Tibial nerve (tissue), 4 donors: ENCODE data around the gene FLNA. TPM values are rescaled to one million over a fixed set of nuclear protein-coding genes. Genes with fewer than 3 reads are reported as not detected.

Experiments used
- DNase-seq, 2 donors: peaks; one replicate each; pipeline ENCODE4 v3.0.0-alpha.2; 2019; ENCODE audit warnings: low spot score in 2 of 2
- H3K27ac ChIP-seq, 4 donors: fragments of 200-600 bp; sonication (generic) in 3 of 4; one replicate each; pipeline ENCODE4 v1.5.1; 2017 to 2019; ENCODE audit warnings: mild to moderate bottlenecking in 1 of 4
- H3K27me3 ChIP-seq, 2 donors: fragments of 200-600 bp; sonication (generic) in 1 of 2; one replicate each; pipeline versions ENCODE4 v1.5.1 to v1.6.0; 2017 to 2019
- H3K36me3 ChIP-seq, 3 donors: fragments of 200-600 bp; sonication (generic); one replicate each; pipeline ENCODE4 v1.5.1; 2018 to 2019
- H3K4me1 ChIP-seq, 4 donors: fragments of 200-600 bp; sonication (generic) in 3 of 4; one replicate each; pipeline ENCODE4 v1.5.1; 2017 to 2019
- H3K4me3 ChIP-seq, 4 donors: fragments of 200-600 bp; sonication (generic) in 3 of 4; one replicate each; pipeline ENCODE4 v1.5.1; 2017 to 2019; ENCODE audit warnings: mild to moderate bottlenecking in 1 of 4, moderate library complexity in 1 of 4
- H3K9me3 ChIP-seq, 4 donors: fragments of 200-600 bp; sonication (generic) in 3 of 4; one replicate each; pipeline ENCODE4 v1.5.1; 2017 to 2019
- CTCF ChIP-seq, 5 experiments: fragments of 200-600 bp in 3 of 5; fragments of 450-650 bp in 2 of 5; sonication (generic) in 3 of 5; IDR thresholded peaks; one replicate each; pipeline ENCODE4 v1.5.1; 2016 to 2019; ENCODE audit warnings: antibody characterized with exemption in 5 of 5, mild to moderate bottlenecking in 3 of 5, moderate library complexity in 2 of 5
- EP300 ChIP-seq, 2 donors: sonication (generic); formaldehyde crosslinking; IDR thresholded peaks; one replicate each; pipeline ENCODE4 v1.6.1; 2017; ENCODE audit warnings: antibody characterized with exemption in 2 of 2, mild to moderate bottlenecking in 1 of 2
- POLR2A ChIP-seq, 2 donors: fragments of 450-650 bp; IDR thresholded peaks; one replicate each; pipeline ENCODE4 v1.6.1; 2017; ENCODE audit warnings: antibody characterized with exemption in 2 of 2, mild to moderate bottlenecking in 2 of 2, moderate library complexity in 2 of 2
- WGBS, 2 donors: methylation state at CpG; one replicate each; pipeline ENCODE4 v1.1.5; 2018; 5-methylcytosine and 5-hydroxymethylcytosine counted together
- total RNA-seq, 4 donors: library from RNA; depleted of rRNA; stranded (reverse); fragments of >200 nt; gene quantifications; one replicate each; pipeline ENCODE4 v1.1.0, GENCODE V29; 2016

Gene FLNA
- total RNA-seq, 4 donors from 2014 or later, result 995 to 1,349 (median 1,139) TPM

DNA sequence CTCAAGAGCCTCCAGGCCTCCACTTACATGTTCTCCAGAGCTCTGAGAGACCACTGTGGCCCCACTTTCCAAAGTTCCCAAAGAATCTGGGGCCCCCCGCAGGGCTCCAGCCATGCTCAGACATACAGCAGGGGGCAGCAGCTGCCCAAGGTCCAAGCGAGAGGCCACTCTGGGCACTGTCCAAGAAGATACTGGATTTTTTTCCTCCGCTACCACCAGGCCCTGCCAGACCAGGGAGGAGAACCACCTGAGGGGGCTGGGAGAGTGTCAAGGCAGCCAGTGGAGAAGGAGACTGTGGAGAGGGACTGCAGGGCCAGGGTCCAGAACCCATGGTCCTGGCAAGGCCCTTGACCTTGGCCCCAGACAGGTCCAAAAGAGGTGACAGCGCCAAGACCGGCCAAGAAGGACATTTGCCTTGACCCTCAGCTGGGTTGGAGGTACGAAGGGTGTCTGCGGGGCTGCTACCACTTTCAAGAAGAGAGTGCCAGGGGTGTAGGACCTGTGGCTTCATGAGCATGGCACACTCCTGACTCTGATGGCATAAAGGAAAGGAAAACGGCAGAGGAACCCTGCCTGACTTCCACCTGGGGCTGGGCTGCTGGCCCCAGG is 10.0 kb upstream of the FLNA start:
- peak overlapping the region in 1 of 4 donors; percentile 68 for H3K27ac ChIP-seq
- peaks cover 0 to 16% (median 0%) of the 10 kb centered on the region in 4 donors for H3K4me1 ChIP-seq
- H3K4me3 ChIP-seq, result no peak overlapping the region
- WGBS, 2 donors, result 67 to 70% methylated on average over 2 to 6 of the region's 8 CpGs
- no peaks in the 10 kb centered on the region for H3K27me3 ChIP-seq
- no peaks in the 10 kb centered on the region for H3K36me3 ChIP-seq
- TF ChIP-seq CTCF (IDR thresholded peaks at IDR 0.05) (peak in 4 of 5 experiments; percentile 19 to 45 (median 31)), EP300 (IDR thresholded peaks at IDR 0.05) (no peak)
- no peaks in the 10 kb centered on the region for H3K9me3 ChIP-seq
- no peak for DNase-seq

DNA sequence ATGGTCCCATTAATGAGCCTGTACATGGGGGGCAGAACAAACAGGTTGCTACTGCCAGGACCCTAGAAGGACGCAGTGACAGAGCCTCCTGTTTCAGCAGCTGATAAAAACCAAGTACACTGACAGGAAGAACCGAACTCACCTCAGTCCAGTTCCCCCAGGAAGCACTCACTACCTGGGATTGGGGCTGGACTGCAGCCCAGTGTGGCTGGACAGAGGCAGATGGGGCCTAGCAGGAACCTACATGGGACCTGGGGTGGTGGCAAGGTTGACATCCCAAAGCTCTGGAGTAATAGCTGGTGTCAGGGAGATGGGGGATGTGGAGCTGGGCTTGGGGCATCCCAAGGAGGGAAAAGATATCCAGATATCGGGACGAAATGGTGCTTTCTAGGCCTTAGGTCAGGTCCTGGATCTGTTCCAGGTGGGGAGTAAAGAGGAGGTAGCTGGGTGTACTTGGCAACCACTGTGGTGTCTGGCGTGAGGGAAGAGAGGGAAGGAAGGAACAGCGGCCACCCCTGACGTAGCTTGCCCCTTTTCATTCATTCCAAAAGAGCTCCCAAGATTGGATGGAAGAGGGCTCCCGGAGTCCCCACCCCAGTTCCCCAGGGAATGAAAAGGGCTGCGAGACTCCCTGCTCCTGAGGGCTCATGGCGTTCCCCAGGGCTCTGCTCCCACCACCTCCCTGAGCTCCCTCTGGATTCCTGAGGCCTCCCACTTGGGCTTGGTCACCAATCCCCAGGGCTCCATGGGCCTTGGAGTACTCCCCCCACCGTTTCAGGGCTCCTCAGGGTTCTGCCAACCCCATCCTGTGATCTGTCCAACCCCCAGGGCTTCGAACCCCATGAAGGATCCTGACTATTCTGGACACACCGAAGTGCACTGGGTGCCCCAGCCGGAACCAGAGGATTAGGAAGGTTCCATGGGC is 9.2 kb upstream of the FLNA start:
- no peak for DNase-seq

GRCh38 chrX:154382483-154383069 is 8.1 kb upstream of the FLNA start:
- peaks cover 0 to 20% (median 0%) of the 10 kb centered on the region in 4 donors for H3K4me1 ChIP-seq
- TF ChIP-seq POLR2A (IDR thresholded peaks at IDR 0.05) (no peak), EP300 (IDR thresholded peaks at IDR 0.05) (peak in 1 of 2 donors; percentile 24), CTCF (IDR thresholded peaks at IDR 0.05) (no peak)
- H3K9me3 ChIP-seq, result no peaks in the 10 kb centered on the region
- H3K36me3 ChIP-seq, result no peaks in the 10 kb centered on the region
- H3K27me3 ChIP-seq, result no peaks in the 10 kb centered on the region
- DNase-seq, result no peak
- WGBS, 2 donors, result 78 to 85% methylated on average over 10 to 11 of the region's 11 CpGs
- peak overlapping the region in 1 of 4 donors; percentile 56 for H3K27ac ChIP-seq
- H3K4me3 ChIP-seq, result no peak overlapping the region

More for the DNA sequence above, 9.2 kb upstream of the FLNA start:
- 55 to 68% methylated on average over 7 to 14 of the region's 14 CpGs for WGBS, 2 donors
- TF ChIP-seq CTCF (IDR thresholded peaks at IDR 0.05), result no peak
- no peak for TF ChIP-seq POLR2A (IDR thresholded peaks at IDR 0.05)
- TF ChIP-seq EP300 (IDR thresholded peaks at IDR 0.05), result no peak
- peaks cover 0 to 16% (median 0%) of the 10 kb centered on the region in 4 donors for H3K4me1 ChIP-seq
- no peaks in the 10 kb centered on the region for H3K36me3 ChIP-seq
- H3K9me3 ChIP-seq, result no peaks in the 10 kb centered on the region
- H3K27me3 ChIP-seq, result no peaks in the 10 kb centered on the region
- no peak overlapping the region for H3K4me3 ChIP-seq
- peak overlapping the region in 1 of 4 donors; percentile 68 for H3K27ac ChIP-seq

- TF ChIP-seq POLR2A (IDR thresholded peaks at IDR 0.05), result no peak
- no peak for TF ChIP-seq EP300 (IDR thresholded peaks at IDR 0.05)
- TF ChIP-seq CTCF (IDR thresholded peaks at IDR 0.05), result no peak
- Histone ChIP-seq H3K4me1 (peaks cover 0 to 21% (median 0%) of the 10 kb centered on the region in 4 donors), H3K27me3 (no peaks in the 10 kb centered on the region), H3K4me3 (no peak overlapping the region), H3K27ac (peak overlapping the region in 3 of 4 donors; percentile 46 to 100 (median 99)), H3K36me3 (no peaks in the 10 kb centered on the region), H3K9me3 (no peaks in the 10 kb centered on the region)
- DNase-seq, result no peak
- 49 to 53% methylated on average over 5 to 6 of the region's 6 CpGs for WGBS, 2 donors
Observed at GRCh38 chrX:154381271-154381670, 6.8 kb upstream of the FLNA start.
